G401 (cell line): ENCODE data around the gene CACNA1H. TPM values are rescaled to one million over a fixed set of nuclear protein-coding genes. Genes with fewer than 3 reads are reported as not detected.

Experiments
- DNase-seq: peaks from one replicate; pipeline ENCODE4 v3.0.0-alpha.2; 2015; ENCODE audit warnings: low spot score
- in situ Hi-C: cut with HindIII; loops from 2 replicates; pipeline ENCODE4 v1.10.0; 2016; ENCODE audit warnings: low sequenced_read_pairs, mixed read lengths
- total RNA-seq: library from RNA; depleted of rRNA; stranded (reverse); fragments of >200 nt; shearing (Covaris generic); gene quantifications from 2 replicates; pipeline ENCODE4 v1.2.3, GENCODE V29; 2014

The CACNA1H gene
- total RNA-seq, 1 experiment from 2014 or later: 14.8 TPM

DNA sequence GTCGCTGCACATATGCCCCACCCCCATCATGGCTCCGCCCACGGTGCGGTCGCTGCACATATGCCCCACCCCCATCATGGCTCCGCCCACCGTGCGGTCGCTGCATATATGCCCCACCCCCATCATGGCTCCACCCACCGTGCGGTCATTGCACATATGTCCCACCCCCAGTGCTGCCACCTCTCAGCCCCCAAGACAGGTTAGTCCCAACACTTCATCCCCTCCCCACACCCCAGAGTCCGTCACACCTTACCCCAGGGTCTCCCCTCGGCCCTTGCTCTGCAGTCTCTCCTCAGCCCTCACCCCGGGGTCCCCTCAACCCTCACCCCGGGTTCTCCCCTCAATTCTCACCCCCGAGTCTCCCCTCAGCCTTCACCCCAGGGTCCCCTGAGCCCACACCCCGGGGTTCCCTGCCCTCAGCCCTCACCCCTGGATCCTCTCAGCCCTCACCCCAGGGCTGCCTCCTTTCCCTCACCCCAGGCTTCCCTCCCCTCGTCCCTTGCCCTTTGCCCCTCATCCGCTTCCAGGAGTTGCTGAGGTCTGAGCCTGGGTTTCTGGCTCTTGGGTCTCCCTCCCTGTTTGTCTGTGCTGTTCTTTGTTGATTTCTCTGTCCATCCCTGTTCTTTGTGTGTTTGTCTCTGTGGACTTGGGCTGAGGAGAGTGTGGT lies 46.6 kb downstream of the CACNA1H start:
- in situ Hi-C loops: no loop called here
- DNase-seq: no peak

DNA sequence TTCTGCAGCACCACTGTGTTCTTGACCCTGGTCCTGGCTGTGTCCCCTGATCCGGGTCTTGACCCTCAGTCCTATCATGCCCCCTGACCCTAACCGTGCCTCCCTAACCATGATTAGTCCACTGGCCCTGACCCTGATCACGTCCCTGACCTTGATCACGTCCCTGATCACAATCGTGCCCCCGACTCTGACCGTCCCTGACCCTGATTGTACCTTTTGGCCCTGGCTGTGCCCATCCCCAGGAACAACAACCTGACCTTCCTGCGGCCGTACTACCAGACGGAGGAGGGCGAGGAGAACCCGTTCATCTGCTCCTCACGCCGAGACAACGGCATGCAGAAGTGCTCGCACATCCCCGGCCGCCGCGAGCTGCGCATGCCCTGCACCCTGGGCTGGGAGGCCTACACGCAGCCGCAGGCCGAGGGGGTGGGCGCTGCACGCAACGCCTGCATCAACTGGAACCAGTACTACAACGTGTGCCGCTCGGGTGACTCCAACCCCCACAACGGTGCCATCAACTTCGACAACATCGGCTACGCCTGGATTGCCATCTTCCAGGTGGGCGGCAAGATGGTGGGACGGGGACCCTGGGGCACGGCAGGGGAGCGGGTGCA lies 47.2 kb downstream of the CACNA1H start:
- DNase-seq: no peak
- in situ Hi-C loops: no loop called here

- no peak for DNase-seq
- in situ Hi-C loops: no loop called here
Measured at GRCh38 chr16:1201444-1201843, 48.5 kb downstream of the CACNA1H start.

GRCh38 chr16:1202274-1202673 lies 49.4 kb downstream of the CACNA1H start:
- no peak for DNase-seq
- in situ Hi-C loops: no loop called here

DNA sequence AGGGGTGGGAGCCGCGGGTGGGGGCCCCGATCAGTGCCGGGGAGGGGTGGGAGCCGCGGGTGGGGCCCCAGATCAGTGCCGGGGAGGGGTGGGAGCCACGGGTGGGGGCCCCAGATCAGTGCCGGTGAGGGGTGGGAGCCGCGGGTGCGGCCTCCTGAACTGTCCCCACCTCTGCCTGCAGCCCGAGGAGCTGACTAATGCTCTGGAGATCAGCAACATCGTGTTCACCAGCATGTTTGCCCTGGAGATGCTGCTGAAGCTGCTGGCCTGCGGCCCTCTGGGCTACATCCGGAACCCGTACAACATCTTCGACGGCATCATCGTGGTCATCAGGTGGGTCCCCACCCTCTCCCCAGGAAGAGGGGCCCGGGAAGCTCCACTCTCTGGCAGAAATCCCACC lies 52.0 kb downstream of the CACNA1H start:
- in situ Hi-C loops: no loop called here

GRCh38 chr16:1206326-1206725 lies 53.4 kb downstream of the CACNA1H start:
- in situ Hi-C loops: no loop called here

More for the DNA sequence above, 52.0 kb downstream of the CACNA1H start:
- DNase-seq: no peak

DNA sequence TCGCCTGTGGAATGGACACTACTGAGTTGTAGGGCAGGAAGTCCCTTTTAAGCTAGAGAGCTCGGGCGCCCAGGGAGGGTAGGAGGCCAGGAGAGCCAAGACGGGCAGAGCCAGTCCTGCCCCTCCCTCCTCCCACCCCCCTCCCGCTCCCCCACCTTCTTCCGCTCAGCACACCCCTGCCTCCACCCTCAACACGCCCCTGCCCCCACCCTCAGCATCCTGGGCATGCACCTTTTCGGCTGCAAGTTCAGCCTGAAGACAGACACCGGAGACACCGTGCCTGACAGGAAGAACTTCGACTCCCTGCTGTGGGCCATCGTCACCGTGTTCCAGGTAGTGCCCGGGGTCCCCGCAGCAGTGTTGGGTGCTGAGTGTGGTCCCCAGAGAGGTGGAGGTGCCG lies 53.9 kb downstream of the CACNA1H start:
- in situ Hi-C loops: no loop called here
- DNase-seq: no peak

More at GRCh38 chr16:1206326-1206725, 53.4 kb downstream of the CACNA1H start:
- no peak for DNase-seq

DNA sequence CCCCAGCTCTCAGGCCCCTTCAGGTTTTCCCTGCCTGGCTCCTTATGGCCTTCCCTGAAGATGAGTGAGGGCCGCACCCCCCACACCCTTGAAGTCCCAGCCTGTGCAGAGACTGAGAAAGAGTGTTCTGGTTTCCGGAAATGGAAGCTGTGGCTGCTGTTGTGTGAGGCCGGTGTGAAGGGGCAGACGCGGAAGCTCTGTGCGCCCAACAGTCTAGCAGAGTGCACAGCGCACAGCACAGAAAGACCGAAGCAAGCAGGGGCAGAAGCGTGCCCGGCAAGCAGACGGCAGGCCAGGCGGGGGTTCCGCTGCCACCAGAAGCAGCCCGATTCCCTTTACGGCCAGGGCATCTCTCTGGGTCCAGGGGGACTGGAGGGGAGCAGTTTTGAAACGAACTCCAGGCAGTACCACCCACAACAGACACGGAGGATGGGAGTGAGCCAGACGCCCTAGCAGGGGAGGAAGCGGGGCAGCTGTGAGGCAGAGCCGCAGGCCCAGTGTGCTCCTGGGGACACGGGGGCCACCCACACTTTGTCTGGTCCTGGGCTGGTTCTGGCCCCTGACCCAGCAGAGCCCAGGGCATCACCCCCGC lies 55.4 kb downstream of the CACNA1H start:
- DNase-seq: no peak
- in situ Hi-C loops: no loop called here

DNA sequence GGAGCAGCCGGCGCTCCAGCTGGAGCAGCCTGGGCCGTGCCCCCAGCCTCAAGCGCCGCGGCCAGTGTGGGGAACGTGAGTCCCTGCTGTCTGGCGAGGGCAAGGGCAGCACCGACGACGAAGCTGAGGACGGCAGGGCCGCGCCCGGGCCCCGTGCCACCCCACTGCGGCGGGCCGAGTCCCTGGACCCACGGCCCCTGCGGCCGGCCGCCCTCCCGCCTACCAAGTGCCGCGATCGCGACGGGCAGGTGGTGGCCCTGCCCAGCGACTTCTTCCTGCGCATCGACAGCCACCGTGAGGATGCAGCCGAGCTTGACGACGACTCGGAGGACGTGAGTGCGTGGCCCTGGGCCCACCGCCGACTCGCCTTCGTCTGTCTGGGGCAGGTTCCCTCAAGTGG lies 56.2 kb downstream of the CACNA1H start:
- in situ Hi-C loops: no loop called here
- DNase-seq: no peak

- DNase-seq: no peak
- in situ Hi-C loops: no loop called here
Measured at GRCh38 chr16:1210461-1210860, 57.6 kb downstream of the CACNA1H start.

- no peak for DNase-seq
- in situ Hi-C loops: no loop called here
Measured at GRCh38 chr16:1211451-1212268, 58.8 kb downstream of the CACNA1H start.

- in situ Hi-C loops: no loop called here
- DNase-seq: no peak
Measured at GRCh38 chr16:1212616-1213194, 59.8 kb downstream of the CACNA1H start.

- no peak for DNase-seq
- in situ Hi-C loops: no loop called here
Measured at GRCh38 chr16:1213231-1213630, 60.3 kb downstream of the CACNA1H start.

- in situ Hi-C loops: no loop called here
- DNase-seq: no peak
Measured at GRCh38 chr16:1213796-1214372, 61.0 kb downstream of the CACNA1H start.

DNA sequence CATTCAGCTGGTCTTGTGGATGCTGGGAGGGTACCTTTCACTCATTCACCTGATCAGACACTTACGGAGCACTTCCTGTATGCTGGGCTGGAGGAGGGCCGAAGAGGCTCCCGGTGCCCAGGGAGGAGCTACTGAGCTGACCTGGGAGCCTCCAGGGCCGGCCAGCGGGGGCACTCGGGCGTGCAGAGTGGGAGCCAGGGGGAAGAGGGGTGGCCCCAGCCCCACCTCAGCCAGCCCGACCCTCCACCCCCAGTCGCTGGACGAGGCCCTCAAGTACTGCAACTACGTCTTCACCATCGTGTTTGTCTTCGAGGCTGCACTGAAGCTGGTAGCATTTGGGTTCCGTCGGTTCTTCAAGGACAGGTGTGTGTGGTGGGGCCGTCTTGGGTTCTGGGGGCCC lies 61.8 kb downstream of the CACNA1H start:
- DNase-seq: no peak
- in situ Hi-C loops: no loop called here

GRCh38 chr16:1215574-1216295 lies 62.8 kb downstream of the CACNA1H start:
- in situ Hi-C loops: no loop called here

GRCh38 chr16:1216296-1216619 lies 63.4 kb downstream of the CACNA1H start:
- in situ Hi-C loops: no loop called here
- no peak for DNase-seq

More at GRCh38 chr16:1215574-1216295, 62.8 kb downstream of the CACNA1H start:
- DNase-seq: no peak

DNA sequence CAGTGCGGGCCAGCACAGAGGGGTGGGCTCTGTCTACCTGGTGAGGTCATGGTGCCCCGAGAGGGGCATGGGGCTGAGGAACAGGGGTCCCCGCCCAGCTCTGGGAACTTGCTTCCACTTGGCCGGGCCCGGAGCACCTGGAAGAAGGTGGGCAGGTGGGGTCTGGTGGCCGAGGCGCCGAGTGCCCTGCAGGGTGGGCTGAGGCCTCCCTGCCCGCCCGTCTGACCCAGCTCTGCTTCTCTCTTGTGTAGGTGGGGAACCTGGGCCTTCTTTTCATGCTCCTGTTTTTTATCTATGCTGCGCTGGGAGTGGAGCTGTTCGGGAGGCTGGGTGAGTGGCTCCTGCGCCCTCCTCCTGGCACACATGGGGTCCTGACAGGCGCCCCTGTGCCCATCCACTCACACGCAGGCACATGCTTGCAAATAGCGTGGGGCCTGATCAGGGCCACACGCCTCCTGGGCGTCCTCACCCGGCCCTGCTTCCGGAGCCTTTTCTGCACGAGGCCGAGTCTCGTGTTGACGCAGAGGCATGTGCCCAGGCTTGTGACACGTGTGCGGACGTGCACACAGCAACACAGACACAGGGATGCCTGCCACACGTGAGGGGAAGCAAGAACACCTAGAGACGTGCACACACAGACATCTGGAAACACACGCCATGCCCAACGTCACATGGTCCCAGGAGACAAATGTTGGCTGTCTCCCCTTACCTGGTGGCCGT lies 63.9 kb downstream of the CACNA1H start:
- in situ Hi-C loops: no loop called here
- no peak for DNase-seq
